ENCODE results near the gene ARV1. TPM values are rescaled to one million over a fixed set of nuclear protein-coding genes. Genes with fewer than 3 reads are reported as not detected.
"Not testable (repeated sequence)": the region's sequence is repeated elsewhere in the genome, so short reads cannot be mapped to it uniquely, and the experiment has no call there.

The ARV1 gene
- total RNA-seq, 1 experiment from 2014 or later, result 4.0 TPM

DNA sequence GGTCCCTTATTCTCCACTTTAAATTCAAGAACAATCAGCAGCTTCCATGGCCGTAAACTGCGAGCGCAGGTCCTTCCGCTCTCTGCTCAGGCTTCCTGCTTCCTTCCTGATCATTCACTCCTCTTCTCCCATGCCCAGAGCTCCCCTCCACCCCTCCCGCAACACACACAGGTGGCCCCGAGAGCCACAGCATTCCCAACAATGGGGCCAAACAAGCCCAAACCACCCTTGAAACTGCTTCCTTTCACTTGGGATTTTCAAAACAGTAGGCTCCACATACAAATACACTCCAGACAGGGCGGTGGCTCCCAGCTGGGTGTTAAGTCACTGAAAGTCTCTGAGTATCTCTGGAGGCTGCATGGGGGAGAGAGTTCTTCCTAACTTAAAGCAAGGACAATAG, 49.8 kb downstream of the ARV1 start:
- Histone ChIP-seq H3K79me2 (ENCODE audit: insufficient read depth, low read length) (peaks cover 51% of the 10 kb centered on the region), H3K36me3 (ENCODE audit: control insufficient read depth in 1 of 2, insufficient read depth in 2 of 2, low read length in 2 of 2) (no peaks in the 10 kb centered on the region), H3K4me1 (ENCODE audit: control insufficient read depth in 1 of 2, insufficient read depth in 2 of 2, low read length in 2 of 2) (no peaks in the 10 kb centered on the region), H3K9me3 (ENCODE audit: control insufficient read depth in 1 of 2, insufficient read depth in 1 of 2, low read depth in 1 of 2, low read length in 2 of 2) (no peaks in the 10 kb centered on the region), H3K27ac (ENCODE audit: low read depth, low read length) (no peak overlapping the region), H3K9ac (ENCODE audit: low read length) (no peak overlapping the region), H3K9me2 (ENCODE audit: insufficient read depth) (no peaks in the 10 kb centered on the region), H4K20me1 (ENCODE audit: insufficient read depth) (no peaks in the 10 kb centered on the region), H3K27me3 (ENCODE audit: insufficient read depth, low read length) (no peaks in the 10 kb centered on the region), H3K4me2 (ENCODE audit: low read length) (no peak overlapping the region), H3K4me3 (replicated peaks in 1 of 2; ENCODE audit: low read depth in 1 of 2, low read length in 2 of 2) (no peak overlapping the region), H2AFZ (ENCODE audit: low read depth, low read length, poor library complexity, severe bottlenecking) (no peak overlapping the region)
- no TSS peak for BruUV-seq (replicated peaks)
- ATAC-seq, result no peak
- RAD21 ChIA-PET (ENCODE audit: low non-redundant PET in 1 of 2, low total read pairs in 2 of 2, uncharacterized antibody in 2 of 2, unreplicated experiment in 2 of 2), result no interaction called here
- TF ChIP-seq SIN3A (IDR thresholded peaks at IDR 0.05; ENCODE audit: low read depth), result no peak
- TF ChIP-seq ZBTB33 (IDR thresholded peaks at IDR 0.05; ENCODE audit: extremely low read depth, insufficient replicate concordance, low read length), result no peak
- TF ChIP-seq SRF (IDR thresholded peaks at IDR 0.05; ENCODE audit: low read depth), result no peak
- no peak for TF ChIP-seq JUND (IDR thresholded peaks at IDR 0.05)
- no peak for TF ChIP-seq FOSL1 (IDR thresholded peaks at IDR 0.05; ENCODE audit: low read depth)
- TF ChIP-seq, protein P1, sequence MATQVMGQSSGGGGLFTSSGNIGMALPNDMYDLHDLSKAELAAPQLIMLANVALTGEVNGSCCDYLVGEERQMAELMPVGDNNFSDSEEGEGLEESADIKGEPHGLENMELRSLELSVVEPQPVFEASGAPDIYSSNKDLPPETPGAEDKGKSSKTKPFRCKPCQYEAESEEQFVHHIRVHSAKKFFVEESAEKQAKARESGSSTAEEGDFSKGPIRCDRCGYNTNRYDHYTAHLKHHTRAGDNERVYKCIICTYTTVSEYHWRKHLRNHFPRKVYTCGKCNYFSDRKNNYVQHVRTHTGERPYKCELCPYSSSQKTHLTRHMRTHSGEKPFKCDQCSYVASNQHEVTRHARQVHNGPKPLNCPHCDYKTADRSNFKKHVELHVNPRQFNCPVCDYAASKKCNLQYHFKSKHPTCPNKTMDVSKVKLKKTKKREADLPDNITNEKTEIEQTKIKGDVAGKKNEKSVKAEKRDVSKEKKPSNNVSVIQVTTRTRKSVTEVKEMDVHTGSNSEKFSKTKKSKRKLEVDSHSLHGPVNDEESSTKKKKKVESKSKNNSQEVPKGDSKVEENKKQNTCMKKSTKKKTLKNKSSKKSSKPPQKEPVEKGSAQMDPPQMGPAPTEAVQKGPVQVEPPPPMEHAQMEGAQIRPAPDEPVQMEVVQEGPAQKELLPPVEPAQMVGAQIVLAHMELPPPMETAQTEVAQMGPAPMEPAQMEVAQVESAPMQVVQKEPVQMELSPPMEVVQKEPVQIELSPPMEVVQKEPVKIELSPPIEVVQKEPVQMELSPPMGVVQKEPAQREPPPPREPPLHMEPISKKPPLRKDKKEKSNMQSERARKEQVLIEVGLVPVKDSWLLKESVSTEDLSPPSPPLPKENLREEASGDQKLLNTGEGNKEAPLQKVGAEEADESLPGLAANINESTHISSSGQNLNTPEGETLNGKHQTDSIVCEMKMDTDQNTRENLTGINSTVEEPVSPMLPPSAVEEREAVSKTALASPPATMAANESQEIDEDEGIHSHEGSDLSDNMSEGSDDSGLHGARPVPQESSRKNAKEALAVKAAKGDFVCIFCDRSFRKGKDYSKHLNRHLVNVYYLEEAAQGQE (IDR thresholded peaks at IDR 0.05; ENCODE audit: low read depth), result no peak
- TF ChIP-seq POLR2AphosphoS5 (IDR thresholded peaks at IDR 0.05; ENCODE audit: low read depth, low read length), result no peak
- no peak for TF ChIP-seq EZH2phosphoT487 (IDR thresholded peaks at IDR 0.05; ENCODE audit: borderline replicate concordance)
- no peak for TF ChIP-seq TCF7L2 (IDR thresholded peaks at IDR 0.05; ENCODE audit: borderline replicate concordance, extremely low read depth, insufficient read depth, insufficient read length)
- TF ChIP-seq YY1 (IDR thresholded peaks at IDR 0.05; ENCODE audit: extremely low read depth, insufficient replicate concordance, low read depth, low read length), result no peak
- TF ChIP-seq MAX (IDR thresholded peaks at IDR 0.05), result no peak
- no peak for TF ChIP-seq EGR1 (IDR thresholded peaks at IDR 0.05; ENCODE audit: low read depth)
- no peak for TF ChIP-seq ZFX (IDR thresholded peaks at IDR 0.05)
- TF ChIP-seq RAD21 (IDR thresholded peaks at IDR 0.05; ENCODE audit: low read depth), result no peak
- TF ChIP-seq EZH2 (IDR thresholded peaks at IDR 0.05), result no peak
- no peak for TF ChIP-seq CEBPB (IDR thresholded peaks at IDR 0.05; ENCODE audit: low read depth)
- DNase-seq (ENCODE audit: low read depth, low spot score), result no peak
- POLR2A ChIA-PET, result no interaction called here
- intact Hi-C loops (cut with micrococcal nuclease), result no loop called here
- CTCF ChIA-PET, result no interaction called here

GRCh38 chr1:231029247-231029646, 50.4 kb downstream of the ARV1 start:
- CTCF ChIA-PET; H3K36me3 ChIP-seq (ENCODE audit: control insufficient read depth in 1 of 2, insufficient read depth in 2 of 2, low read length in 2 of 2); intact Hi-C loops (cut with micrococcal nuclease); RAD21 ChIA-PET (ENCODE audit: low non-redundant PET in 1 of 2, low total read pairs in 2 of 2, uncharacterized antibody in 2 of 2, unreplicated experiment in 2 of 2); H3K9me3 ChIP-seq (ENCODE audit: control insufficient read depth in 1 of 2, insufficient read depth in 1 of 2, low read depth in 1 of 2, low read length in 2 of 2); H3K9me2 ChIP-seq (ENCODE audit: insufficient read depth); DNase-seq (ENCODE audit: low read depth, low spot score); H3K27ac ChIP-seq (ENCODE audit: low read depth, low read length); ATAC-seq; H3K4me3 ChIP-seq (replicated peaks in 1 of 2; ENCODE audit: low read depth in 1 of 2, low read length in 2 of 2); H3K4me2 ChIP-seq (ENCODE audit: low read length); H2AFZ ChIP-seq (ENCODE audit: low read depth, low read length, poor library complexity, severe bottlenecking); H3K27me3 ChIP-seq (ENCODE audit: insufficient read depth, low read length); BruUV-seq (replicated peaks); POLR2A ChIA-PET; H3K4me1 ChIP-seq (ENCODE audit: control insufficient read depth in 1 of 2, insufficient read depth in 2 of 2, low read length in 2 of 2); H3K9ac ChIP-seq (ENCODE audit: low read length); H4K20me1 ChIP-seq (ENCODE audit: insufficient read depth): not testable (repeated sequence)
- H3K79me2 ChIP-seq (ENCODE audit: insufficient read depth, low read length), result peaks cover 51% of the 10 kb centered on the region

All from HCT116 (cell line).